Measurements from ENCODE around the gene LAMA5.

Gene LAMA5

GRCh38 chr20:62367136-62367632 lies at the start of gene LAMA5:
LAMA5 (minus strand) TSS chr20:62367312; CDS start chr20:62367245, 67 bp downstream.
- DNase-seq: peak; percentile 66

- DNase-seq: no peak
These were observed 48.4 kb upstream of the LAMA5 start for GRCh38 chr20:62415354-62416111.

GRCh38 chr20:62413896-62414481 lies 46.9 kb upstream of the LAMA5 start:
- DNase-seq: no peak

DNA sequence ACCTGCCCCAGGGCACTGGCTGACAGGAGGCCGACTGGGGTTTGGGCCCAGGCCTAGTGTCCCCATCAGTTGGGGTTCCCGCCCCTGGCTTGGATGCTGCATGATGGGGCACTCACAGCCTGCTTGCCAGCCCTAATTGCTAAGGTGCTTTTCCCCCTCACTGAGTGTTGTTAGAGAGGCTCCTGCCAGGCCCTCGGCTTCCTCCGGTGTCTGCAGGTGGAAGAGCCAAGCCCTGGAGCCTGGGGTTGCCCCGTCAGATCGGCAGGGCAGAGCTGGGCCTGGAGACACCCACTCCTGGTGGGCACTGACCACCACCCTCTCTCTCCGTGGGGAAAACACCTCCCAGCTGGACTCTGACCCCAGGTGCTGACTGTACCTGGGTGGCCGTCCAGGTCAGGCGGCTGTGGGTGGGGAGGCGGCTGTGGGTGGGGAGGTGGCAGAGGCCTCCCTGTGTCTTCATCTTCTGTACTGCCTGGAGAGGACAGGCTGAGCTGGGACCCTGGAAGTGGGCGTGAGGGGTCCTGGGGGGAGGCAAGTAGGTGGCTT lies 46.0 kb upstream of the LAMA5 start:
- DNase-seq: no peak

- DNase-seq: peak; percentile 8
These were observed 45.3 kb upstream of the LAMA5 start for GRCh38 chr20:62412194-62413024.

GRCh38 chr20:62411479-62412193 lies 44.5 kb upstream of the LAMA5 start:
- peak; percentile 81 for DNase-seq

DNA sequence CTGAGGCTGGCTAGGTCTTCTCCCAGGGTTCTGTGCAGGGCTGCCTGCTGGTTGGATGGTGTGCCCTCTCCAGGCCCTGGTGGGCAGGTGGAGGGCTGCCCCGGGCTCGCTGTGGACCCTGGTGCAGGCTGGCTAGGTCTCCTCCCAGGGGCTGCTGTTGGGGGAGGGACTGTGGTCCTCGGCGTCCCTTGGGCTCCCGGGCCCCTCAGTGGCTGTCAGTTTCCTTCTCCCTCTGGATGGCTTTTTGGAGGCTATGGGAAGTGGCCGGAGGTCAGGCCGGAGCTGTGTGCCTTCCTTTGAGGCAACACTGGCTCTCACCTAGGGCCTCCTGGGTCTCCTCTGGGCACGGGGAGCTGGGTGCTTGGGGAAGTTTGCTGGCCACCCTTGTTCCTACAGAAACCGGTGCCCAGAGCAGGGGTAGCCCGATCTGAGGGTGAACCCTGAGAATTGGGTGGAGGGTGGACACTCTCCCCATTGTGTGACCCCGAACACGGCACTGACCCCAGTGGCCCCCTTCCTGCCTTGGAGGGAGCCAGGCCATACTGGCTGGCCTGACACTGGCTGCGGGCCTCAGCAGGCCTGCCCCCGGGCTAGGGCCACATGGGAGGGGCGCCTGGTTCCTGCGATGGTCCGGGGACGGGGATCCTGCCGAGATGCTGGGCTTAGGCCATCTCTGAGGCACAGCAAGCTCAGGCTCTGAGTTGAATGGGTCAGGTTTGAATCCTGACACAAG lies 43.8 kb upstream of the LAMA5 start:
- no peak for DNase-seq

- DNase-seq: peak; percentile 80
These were observed 43.0 kb upstream of the LAMA5 start for GRCh38 chr20:62409931-62410745.

- no peak for DNase-seq
These were observed 42.2 kb upstream of the LAMA5 start for GRCh38 chr20:62409086-62409853.

DNA sequence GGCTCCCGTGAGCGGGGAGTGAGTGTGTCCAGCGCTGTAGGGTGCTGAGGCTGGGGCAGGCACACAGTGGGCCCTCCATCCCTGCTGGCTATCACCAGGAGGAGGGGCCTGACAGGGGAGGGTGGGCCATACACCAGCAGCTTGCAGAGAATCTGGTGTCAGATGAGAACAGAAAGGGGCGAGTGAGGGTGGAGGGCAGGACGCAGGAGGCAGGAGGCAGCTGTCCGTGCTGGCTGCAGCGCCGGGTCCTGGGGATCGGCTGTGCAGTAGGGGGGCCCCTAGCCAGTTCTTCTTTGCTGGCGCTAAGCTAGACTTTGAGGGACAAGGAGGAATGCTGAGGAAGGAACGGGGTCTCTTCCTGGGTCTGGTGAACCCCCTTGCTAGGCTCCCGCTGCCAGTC lies 41.5 kb upstream of the LAMA5 start:
- DNase-seq: no peak

GRCh38 chr20:62408055-62408454 lies 40.9 kb upstream of the LAMA5 start:
- DNase-seq: no peak

DNA sequence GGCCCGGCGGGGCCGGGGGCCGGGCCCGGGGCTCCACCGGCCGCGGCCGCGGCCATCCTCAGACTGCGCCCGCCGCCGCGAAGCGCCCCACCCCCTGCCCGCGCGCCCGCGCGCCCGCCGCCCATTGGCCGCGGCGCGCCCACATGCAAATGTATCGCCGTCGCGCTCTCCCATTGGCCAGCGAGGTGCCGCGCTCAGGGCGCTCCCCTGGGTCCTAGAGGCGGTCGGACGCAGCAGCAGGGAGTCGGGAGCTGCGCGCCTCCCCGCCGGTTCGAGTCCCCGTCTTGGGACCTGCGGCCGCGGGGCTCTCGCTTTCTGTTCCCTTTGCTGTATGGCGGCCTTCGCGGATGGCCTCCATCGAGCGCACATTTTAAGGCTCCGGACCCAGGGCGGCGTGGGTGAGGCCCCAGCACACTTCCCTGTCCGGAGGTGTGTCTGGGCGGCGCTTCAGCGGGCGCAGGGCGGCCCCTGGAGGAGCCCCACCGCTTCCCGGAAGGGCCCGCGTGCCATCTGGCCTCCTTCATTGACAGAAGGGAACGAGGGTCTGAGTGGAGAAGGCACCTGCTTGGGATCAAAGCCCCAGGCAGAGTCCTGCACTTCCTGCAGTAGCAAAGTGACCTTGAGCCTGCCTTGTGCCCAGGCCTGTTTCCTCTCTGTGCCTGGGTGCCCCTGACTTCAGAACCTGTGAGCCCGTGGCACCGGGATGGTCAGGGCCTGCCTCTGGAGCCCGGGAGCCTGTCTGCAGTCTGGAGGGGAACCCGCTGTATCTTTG lies 40.3 kb upstream of the LAMA5 start, which contains the start of gene CABLES2:
Gene CABLES2 (minus strand): TSS at position 65 of the 772 bp plus-strand sequence. CDS start 9 bp downstream, at position 56.
- DNase-seq: peak; percentile 94

- no peak for DNase-seq
These were observed 39.6 kb upstream of the LAMA5 start for GRCh38 chr20:62406635-62407176.

DNA sequence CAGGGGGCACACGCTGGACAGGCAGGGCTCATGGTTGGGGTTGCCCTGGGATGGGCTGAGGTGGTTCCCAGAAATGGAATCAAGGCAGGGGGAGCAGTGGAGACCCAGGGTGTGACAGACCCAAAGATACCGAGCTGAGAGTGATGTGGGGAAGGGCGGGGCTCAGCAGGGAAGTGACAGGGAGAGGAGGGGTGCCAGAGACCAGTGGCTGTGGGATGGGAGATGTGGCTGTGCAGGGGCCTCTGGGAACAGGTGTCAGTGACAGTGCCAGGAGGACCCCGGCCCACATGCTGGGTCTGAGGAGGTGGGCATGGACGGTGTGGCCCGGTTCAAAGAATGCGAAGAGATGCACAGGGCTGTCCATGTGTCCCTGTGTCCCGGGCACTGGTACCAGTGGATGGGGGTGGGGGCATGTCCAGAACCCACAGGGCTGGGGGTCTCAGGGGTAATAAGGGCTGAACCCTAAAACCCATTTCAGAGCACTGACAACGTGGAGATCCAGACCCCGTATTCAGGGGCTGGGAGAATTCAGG lies 38.9 kb upstream of the LAMA5 start:
- DNase-seq: no peak

GRCh38 chr20:62405108-62405980 lies 38.2 kb upstream of the LAMA5 start:
- no peak for DNase-seq

GRCh38 chr20:62404761-62405107 lies 37.6 kb upstream of the LAMA5 start:
- no peak for DNase-seq

DNA sequence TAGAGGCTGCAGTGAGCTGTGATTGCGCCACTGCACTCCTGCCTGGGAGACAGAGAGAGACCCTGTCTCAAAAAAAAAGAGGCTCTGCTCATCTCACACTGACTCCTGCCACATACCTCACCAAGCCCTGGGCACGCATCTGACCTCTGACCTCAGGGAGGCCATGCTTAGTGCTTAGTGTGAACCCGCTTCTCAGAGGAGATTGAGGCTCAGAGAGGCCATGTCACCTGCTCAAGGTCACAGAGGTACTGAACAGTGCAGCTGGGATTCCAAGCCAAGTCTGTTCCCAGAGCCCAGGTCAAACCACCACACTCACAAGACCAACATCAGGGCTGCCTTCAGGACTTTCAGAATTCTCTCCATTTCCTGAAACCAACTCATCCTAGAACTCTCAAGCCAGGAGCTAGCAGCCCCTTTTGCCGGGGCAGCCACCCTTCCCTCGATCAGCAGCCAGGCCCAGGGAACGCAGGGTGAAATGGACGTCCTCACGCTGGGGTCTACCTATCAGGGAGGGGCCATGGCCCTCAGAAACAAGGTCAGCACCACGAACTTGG lies 37.1 kb upstream of the LAMA5 start:
- no peak for DNase-seq
